Skin of body (tissue), 2 donors: ENCODE data around the gene GPX3. TPM values are rescaled to one million over a fixed set of nuclear protein-coding genes. Genes with fewer than 3 reads are reported as not detected.
A peak's percentile ranks its signal among the peaks of the same experiment; 100 is the strongest.

Experiments
- DNase-seq: peaks from one replicate; lab custom pipeline; 2025; lab: John Stamatoyannopoulos, UW
- total RNA-seq: library from RNA; depleted of rRNA; stranded (reverse); fragments of >200 nt; gene quantifications from one replicate; pipeline ENCODE4 v1.2.3, GENCODE V29; 2014

GPX3 gene
- total RNA-seq, 1 donor from 2014 or later: 31.1 TPM

DNA sequence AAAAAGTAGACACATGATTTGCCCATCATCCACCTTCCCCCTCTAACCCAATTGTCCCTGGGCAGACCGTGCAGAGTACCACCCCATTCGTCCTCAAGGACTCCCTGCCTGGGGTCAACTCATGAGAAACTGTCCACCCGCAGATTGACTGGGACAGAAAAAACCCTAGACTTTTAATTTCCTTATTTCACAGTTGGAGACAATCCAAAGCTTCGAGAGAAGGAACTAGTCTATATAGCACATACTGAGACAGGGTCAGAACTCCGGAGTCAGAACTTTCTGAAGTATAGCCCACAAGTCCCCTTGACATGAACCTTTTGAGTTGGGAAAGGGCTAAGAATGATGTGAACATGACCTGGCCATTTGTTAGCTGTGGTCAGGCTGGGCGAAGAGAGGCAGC lies 7.5 kb upstream of the GPX3 start:
- DNase-seq: no peak

DNA sequence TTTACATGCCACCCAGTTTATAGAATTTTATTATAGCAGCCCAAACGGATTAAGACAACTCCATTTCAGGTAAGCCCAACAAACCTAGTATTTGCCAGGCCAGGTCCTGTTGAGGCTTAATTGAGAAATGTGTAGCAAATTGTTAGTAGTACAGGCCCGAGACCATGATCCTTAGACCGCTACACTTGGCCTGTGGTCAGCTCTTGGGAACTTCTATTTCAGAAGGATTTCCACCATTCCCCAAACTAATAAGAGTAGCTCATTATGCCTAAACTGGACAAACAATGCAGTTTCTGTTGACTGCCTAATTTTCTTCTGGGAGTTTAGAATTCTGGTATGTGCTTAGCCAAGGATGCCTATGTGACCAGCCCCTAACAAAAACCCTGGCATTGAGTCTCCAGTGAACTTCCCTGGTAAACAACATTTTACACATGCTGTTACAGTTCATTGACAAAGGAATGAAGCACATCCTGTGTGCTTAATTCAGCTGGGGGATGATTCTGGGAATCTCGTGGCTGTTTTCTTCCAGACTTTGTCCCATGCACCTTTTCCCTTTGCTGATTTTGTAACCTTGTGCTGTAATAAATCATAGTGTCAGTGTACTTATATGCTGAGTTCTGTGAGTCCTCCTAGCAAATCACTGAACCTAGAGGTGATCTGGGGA lies 5.6 kb upstream of the GPX3 start:
- DNase-seq: no peak

DNA sequence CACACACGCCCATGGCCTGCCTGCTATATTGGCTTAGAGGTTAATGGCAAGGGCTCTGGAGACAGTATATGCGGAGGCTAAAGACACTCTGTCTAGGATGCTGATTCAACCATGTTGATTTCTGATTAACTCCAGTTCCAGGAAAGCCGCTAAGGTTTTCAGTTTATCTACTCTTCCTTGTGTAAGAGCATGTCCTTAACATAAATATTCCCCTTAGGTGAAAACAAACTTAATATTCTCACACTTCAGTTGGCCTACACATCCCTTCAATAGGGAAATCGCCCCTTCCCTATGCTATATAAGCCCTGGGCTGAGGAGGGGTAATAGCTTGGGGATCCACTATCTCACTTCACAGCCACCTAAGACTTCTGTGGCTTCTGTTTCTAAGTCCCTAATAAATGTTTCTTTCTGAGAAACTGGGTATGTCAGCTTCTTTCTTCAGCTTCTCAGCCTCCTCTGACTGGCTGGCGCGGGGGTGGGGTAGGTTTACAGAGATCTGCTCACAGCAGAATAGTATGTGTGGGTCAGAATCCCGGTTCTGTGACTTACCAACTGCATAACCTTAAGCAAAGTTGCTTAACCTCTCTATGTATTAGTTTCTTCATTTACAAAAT lies 4.3 kb upstream of the GPX3 start:
- DNase-seq: no peak

GRCh38 chr5:151016700-151017099 lies 3.7 kb upstream of the GPX3 start:
- no peak for DNase-seq

GRCh38 chr5:151017897-151018296 lies 2.5 kb upstream of the GPX3 start:
- no peak for DNase-seq

DNA sequence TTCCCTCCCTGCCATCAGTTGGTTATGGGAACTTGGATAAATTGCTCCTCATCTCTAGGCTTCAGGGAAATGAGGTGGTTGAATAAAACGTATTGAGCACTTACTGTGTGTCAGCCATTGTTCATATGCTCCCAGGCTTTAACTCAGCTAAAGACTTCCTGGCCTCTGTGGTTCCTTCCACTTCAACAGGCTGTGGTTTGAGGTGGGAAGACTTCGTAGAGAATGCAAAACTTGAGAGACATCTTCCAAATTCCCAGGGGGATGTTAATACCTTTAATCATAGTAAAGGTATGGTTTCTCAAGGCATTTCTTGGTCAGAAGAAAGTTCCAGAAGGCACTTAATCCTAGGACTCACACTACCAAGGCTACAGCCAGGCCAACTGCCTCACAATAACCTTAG lies 1.5 kb upstream of the GPX3 start:
- no peak for DNase-seq

DNA sequence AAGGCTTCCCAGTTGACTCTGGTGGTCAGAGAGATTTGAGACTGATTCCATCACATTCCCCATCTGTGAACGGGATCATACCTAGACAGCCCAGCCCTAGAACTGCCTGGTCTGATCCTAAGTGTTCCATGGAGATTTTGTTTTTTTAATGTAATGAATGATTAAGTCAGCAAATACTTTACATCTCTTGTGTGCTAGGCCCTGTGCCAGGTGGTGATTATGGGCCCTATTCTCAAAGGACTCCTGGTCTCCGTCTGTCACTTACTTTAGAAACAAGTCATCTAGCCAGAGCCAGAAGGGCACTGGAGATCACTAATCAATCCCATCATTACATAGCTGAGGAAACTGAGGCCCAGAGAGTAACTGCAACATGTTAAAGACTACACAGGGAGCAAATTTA lies 1.1 kb upstream of the GPX3 start:
- no peak for DNase-seq

GRCh38 chr5:151021746-151022145 lies 1.4 kb downstream of the GPX3 start:
- DNase-seq: peak; percentile 9

DNA sequence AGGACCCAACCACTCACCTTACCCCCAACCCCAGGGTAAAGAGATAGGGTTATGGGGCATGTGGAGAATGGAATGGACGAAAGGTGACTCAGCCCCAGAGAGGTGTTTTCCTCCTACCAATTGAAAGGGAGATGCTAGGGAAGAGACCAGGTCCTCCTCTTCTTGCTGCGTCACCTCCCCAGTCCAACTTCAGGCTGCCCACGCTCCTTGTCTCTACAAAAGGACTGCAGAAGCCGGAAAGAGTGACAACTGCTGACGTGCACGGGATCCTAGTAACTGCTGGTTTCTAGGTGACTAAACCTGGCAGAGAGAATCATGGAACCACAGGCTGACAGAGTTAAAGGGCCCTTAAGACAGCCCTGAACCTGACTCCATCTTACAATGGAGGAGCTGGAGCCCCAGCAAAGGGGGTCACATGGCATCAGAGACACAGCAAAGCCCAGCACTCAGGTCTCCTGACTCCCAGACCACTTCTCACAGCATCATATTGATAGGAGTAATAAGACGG lies 2.2 kb downstream of the GPX3 start:
- no peak for DNase-seq

DNA sequence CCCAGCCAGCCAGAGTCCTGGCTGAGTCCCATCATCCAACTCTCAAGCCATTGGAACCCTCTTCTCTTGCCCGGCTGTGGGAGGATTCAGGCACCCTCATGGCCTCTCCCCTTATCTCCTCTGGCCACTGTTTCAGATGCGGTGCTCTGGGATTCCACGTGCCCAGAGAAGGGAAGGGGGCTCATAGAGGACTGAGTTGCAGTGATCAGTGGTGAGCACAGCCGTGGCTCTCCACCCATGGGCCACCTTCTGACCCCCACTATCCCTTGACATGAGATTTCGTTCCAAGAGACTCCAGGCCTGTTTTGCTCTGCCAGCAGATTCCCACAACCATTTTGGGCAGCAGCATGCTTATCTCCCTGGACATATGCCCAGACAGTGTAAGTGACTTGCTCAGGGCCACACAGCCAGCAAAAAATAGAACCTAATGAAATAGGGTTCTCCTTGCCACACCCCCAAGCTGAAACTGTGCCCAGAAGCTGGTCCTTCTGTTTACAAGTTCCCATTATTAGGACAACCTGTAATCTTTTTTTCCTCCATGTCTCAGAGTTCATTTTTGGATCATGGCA lies 2.7 kb downstream of the GPX3 start:
- DNase-seq: no peak

GRCh38 chr5:151023651-151024050 lies 3.3 kb downstream of the GPX3 start:
- DNase-seq: no peak

- DNase-seq: no peak
Observed at GRCh38 chr5:151024440-151025249, 4.3 kb downstream of the GPX3 start.

- no peak for DNase-seq
Observed at GRCh38 chr5:151025250-151025606, 4.8 kb downstream of the GPX3 start.

GRCh38 chr5:151026088-151026487 lies 5.7 kb downstream of the GPX3 start:
- no peak for DNase-seq

DNA sequence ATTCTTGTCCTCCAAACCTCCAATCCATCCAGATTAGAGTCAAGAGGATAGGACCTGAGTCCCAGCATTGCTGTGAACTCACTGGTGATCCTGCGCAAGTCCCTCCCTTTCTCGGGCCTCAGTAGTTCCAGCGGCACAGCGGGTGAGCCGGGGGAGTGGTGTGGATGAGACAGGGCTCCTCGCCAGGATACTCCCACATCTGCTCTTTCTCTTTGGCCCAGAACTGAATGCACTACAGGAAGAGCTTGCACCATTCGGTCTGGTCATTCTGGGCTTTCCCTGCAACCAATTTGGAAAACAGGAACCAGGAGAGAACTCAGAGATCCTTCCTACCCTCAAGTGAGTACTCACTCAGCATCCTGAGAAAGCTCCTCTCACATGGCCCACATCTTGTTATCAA lies 6.3 kb downstream of the GPX3 start:
- DNase-seq: no peak

- no peak for DNase-seq
Observed at GRCh38 chr5:151027961-151028479, 7.6 kb downstream of the GPX3 start.

GRCh38 chr5:151028717-151029116 lies 8.3 kb downstream of the GPX3 start:
- DNase-seq: no peak

- DNase-seq: no peak
Observed at GRCh38 chr5:151029179-151030055, 9.0 kb downstream of the GPX3 start.

DNA sequence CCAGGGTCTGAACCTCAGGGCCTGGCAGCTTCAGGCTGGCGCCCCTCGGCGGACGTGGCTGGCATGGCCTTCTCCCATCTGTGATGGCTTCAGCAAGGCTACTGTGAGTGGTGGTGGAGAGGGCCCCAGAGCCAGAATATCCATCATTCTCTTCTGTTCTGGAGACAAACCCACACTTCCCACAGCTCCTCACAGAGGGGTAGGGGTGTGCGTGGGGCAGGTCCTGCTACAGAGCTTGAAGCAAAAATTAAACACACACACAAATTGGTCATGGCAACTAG lies 9.6 kb downstream of the GPX3 start:
- no peak for DNase-seq

GRCh38 chr5:151030379-151030778 lies 10.0 kb downstream of the GPX3 start:
- DNase-seq: peak; percentile 38

GRCh38 chr5:151031554-151031953 lies 11.2 kb downstream of the GPX3 start:
- no peak for DNase-seq
